WTC11 (cell line): ENCODE results near the gene ABI3. TPM values are rescaled to one million over a fixed set of nuclear protein-coding genes. Genes with fewer than 3 reads are reported as not detected.

ENCODE experiments used
- ATAC-seq: fragments of 200-7000 bp; cut with Tn5 transposase; 2 replicates; pipeline ENCODE4 v1.10.0; 2021; ENCODE audit warnings: mild to moderate bottlenecking, moderate library complexity
- CTCF ChIA-PET: fragments of 300-600 bp; sonication (Branson Sonifier 250); formaldehyde crosslinking; loops from one replicate; lab custom pipeline; 2021; ENCODE audit warnings: antibody characterized with exemption; lab: Charles Lee
- POLR2A ChIA-PET: fragments of 350-600 bp; sonication (Branson Sonifier 250); formaldehyde crosslinking; loops from one replicate; lab custom pipeline; 2021; ENCODE audit warnings: antibody characterized with exemption; lab: Charles Lee
- DNase-seq: peaks from one replicate; pipeline ENCODE4 v3.0.0; 2021; ENCODE audit warnings: low spot score
- H3K27ac Mint-ChIP-seq: 2 replicates; pipeline ENCODE4 v1.8.0; 2021; ENCODE audit warnings: mixed read lengths
- H3K27me3 Mint-ChIP-seq: 2 replicates; pipeline ENCODE4 v1.8.0; 2021; ENCODE audit warnings: low read depth, mild to moderate bottlenecking, moderate library complexity, mixed read lengths
- H3K36me3 Mint-ChIP-seq: 2 replicates; pipeline ENCODE4 v1.8.0; 2021; ENCODE audit warnings: mixed read lengths
- H3K4me1 Mint-ChIP-seq: 2 replicates; pipeline ENCODE4 v1.8.0; 2022; ENCODE audit warnings: mixed read lengths
- H3K4me3 Mint-ChIP-seq: 2 replicates; pipeline ENCODE4 v1.8.0; 2021; ENCODE audit warnings: mild to moderate bottlenecking, moderate library complexity, mixed read lengths
- H3K9me3 Mint-ChIP-seq: 2 replicates; pipeline ENCODE4 v1.8.0; 2021; ENCODE audit warnings: mixed read lengths
- AR ChIP-seq: fragments of 250-450 bp; sonication (Bioruptor Pico); IDR thresholded peaks from 2 replicates; pipeline ENCODE4 v1.9.0; 2021; ENCODE audit warnings: mild to moderate bottlenecking
- ATF2 ChIP-seq: sonication (generic); formaldehyde crosslinking; IDR thresholded peaks from 2 replicates; pipeline ENCODE4 v1.8.1; 2022; ENCODE audit warnings: low read depth, missing genetic modification reagents, borderline replicate concordance
- ATF3 ChIP-seq: sonication (generic); formaldehyde crosslinking; conservative IDR thresholded peaks from 2 replicates; pipeline ENCODE4 v1.8.1; 2022; ENCODE audit warnings: mild to moderate bottlenecking, missing genetic modification reagents
- CDX4 ChIP-seq: fragments of 250-450 bp; sonication (Bioruptor Pico); IDR thresholded peaks from 2 replicates; pipeline ENCODE4 v1.9.0; 2021; ENCODE audit warnings: moderate library complexity, mild to moderate bottlenecking, inconsistent platforms, borderline replicate concordance
- E2F1 ChIP-seq: sonication (generic); formaldehyde crosslinking; IDR thresholded peaks from 2 replicates; pipeline ENCODE4 v1.8.0; 2022; ENCODE audit warnings: mild to moderate bottlenecking, missing genetic modification reagents
- EMX1 ChIP-seq: fragments of 250-450 bp; sonication (Bioruptor Pico); IDR thresholded peaks from 2 replicates; pipeline ENCODE4 v1.8.0; 2021; ENCODE audit warnings: mild to moderate bottlenecking
- ESRRA ChIP-seq: sonication (generic); formaldehyde crosslinking; IDR thresholded peaks from 2 replicates; pipeline ENCODE4 v1.8.1; 2022; ENCODE audit warnings: mild to moderate bottlenecking, missing genetic modification reagents, borderline replicate concordance
- FOXP1 ChIP-seq: sonication (generic); formaldehyde crosslinking; IDR thresholded peaks from 2 replicates; pipeline ENCODE4 v1.8.0; 2022; ENCODE audit warnings: missing genetic modification reagents, mild to moderate bottlenecking, moderate library complexity, borderline replicate concordance
- HMGA2 ChIP-seq: fragments of 250-450 bp; sonication (Bioruptor Pico); IDR thresholded peaks from 2 replicates; pipeline ENCODE4 v1.4.0; 2021; ENCODE audit warnings: mild to moderate bottlenecking, moderate library complexity
- HMGXB4 ChIP-seq: sonication (generic); formaldehyde crosslinking; IDR thresholded peaks from 2 replicates; pipeline ENCODE4 v1.8.1; 2023; ENCODE audit warnings: mild to moderate bottlenecking, moderate library complexity, missing genetic modification reagents
- MXD4 ChIP-seq: fragments of 250-450 bp; sonication (Bioruptor Pico); IDR thresholded peaks from 2 replicates; pipeline ENCODE4 v1.8.0; 2021; ENCODE audit warnings: mild to moderate bottlenecking, moderate library complexity, borderline replicate concordance
- MYBL2 ChIP-seq: sonication (generic); formaldehyde crosslinking; IDR thresholded peaks from 2 replicates; pipeline ENCODE4 v1.8.1; 2023; ENCODE audit warnings: mild to moderate bottlenecking, moderate library complexity, missing genetic modification reagents
- NR2C2 ChIP-seq: sonication (generic); formaldehyde crosslinking; IDR thresholded peaks from 2 replicates; pipeline ENCODE4 v1.8.0; 2022; ENCODE audit warnings: mild to moderate bottlenecking, missing genetic modification reagents
- STAT6 ChIP-seq: sonication (generic); formaldehyde crosslinking; conservative IDR thresholded peaks from 2 replicates; pipeline ENCODE4 v1.8.1; 2023; ENCODE audit warnings: mild to moderate bottlenecking, low read depth, missing genetic modification reagents, moderate library complexity
- TEAD1 ChIP-seq: sonication (generic); formaldehyde crosslinking; IDR thresholded peaks from 2 replicates; pipeline ENCODE4 v1.8.0; 2022; ENCODE audit warnings: mild to moderate bottlenecking, missing genetic modification reagents
- USF1 ChIP-seq: sonication (generic); formaldehyde crosslinking; IDR thresholded peaks from 2 replicates; pipeline ENCODE4 v1.8.0; 2022; ENCODE audit warnings: mild to moderate bottlenecking, missing genetic modification reagents
- ZBTB43 ChIP-seq: sonication (generic); formaldehyde crosslinking; IDR thresholded peaks from 2 replicates; pipeline ENCODE4 v1.8.1; 2023; ENCODE audit warnings: mild to moderate bottlenecking, missing genetic modification reagents
- total RNA-seq: library from RNA; stranded (reverse); gene quantifications from 3 replicates; pipeline ENCODE4 v1.2.3, GENCODE V29; 2021

Gene ABI3
- total RNA-seq, 1 experiment from 2014 or later = 1.5 TPM

- no peak for TF ChIP-seq ESRRA (CRISPR knock-in tag)
- TF ChIP-seq E2F1 (CRISPR knock-in tag) = no peak
- TF ChIP-seq AR (CRISPR knock-in tag) = no peak
- no peak for TF ChIP-seq USF1
- no peak for TF ChIP-seq MYBL2 (CRISPR knock-in tag)
- no peak for TF ChIP-seq HMGA2
- no peak for TF ChIP-seq ATF3 (CRISPR knock-in tag)
- no peak for TF ChIP-seq MXD4 (CRISPR knock-in tag)
- no peak for TF ChIP-seq STAT6
- no peak for TF ChIP-seq FOXP1 (CRISPR knock-in tag)
- no peak for TF ChIP-seq ZBTB43 (CRISPR knock-in tag)
- no peak for TF ChIP-seq ATF2 (CRISPR knock-in tag)
- no peak for TF ChIP-seq EMX1
- TF ChIP-seq HMGXB4 (CRISPR knock-in tag) = no peak
- no peak for TF ChIP-seq CDX4
- TF ChIP-seq TEAD1 (CRISPR knock-in tag) = no peak
- TF ChIP-seq NR2C2 (CRISPR knock-in tag) = no peak
- TF ChIP-seq, all 79 proteins: peak for 0
- peaks cover 2% of the 10 kb centered on the region; the same call in 1 of the 2 replicates for H3K36me3 Mint-ChIP-seq
- peaks cover 9% of the 10 kb centered on the region for H3K9me3 Mint-ChIP-seq
- H3K4me3 Mint-ChIP-seq = no peak overlapping the region
- H3K27ac Mint-ChIP-seq = no peak overlapping the region
- DNase-seq = no peak
- H3K4me1 Mint-ChIP-seq = 0 out of 2 replicates have a peak, but pooled peaks cover 3% of the 10 kb centered on the region
- no peak for ATAC-seq
- ChIA-PET POLR2A (no interaction called here), CTCF (no interaction called here)
- H3K27me3 Mint-ChIP-seq = peaks cover 31% of the 10 kb centered on the region
Observed at GRCh38 chr17:49165143-49165542, 45.4 kb upstream of the ABI3 start.
